ENCODE data around the gene SUSD2.
"Not testable (repeated sequence)": the region's sequence is repeated elsewhere in the genome, so short reads cannot be mapped to it uniquely, and the experiment has no call there.

SUSD2 gene

DNA sequence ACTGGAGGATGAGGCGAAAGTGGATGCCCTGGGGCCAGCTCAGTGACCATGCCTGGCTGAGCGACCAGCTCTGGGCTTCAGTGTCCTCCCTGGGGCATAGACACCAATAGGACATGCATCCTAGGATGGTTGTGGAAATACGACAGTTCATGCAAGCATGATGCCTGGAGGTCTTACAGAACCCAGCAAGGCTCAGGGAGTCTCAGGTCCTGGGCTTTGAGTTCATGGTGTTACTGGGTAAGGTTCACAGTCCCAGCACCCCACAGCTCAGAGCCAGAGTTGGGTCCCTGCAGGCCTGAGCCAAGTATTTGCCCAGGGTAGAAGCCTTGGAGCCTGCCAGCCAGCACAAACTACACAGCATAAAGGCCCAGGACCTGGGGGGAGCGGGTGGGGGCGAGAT is 4.2 kb upstream of the SUSD2 start:
- no peak for DNase-seq (ENCODE audit: low spot score)

- DNase-seq (ENCODE audit: low spot score), result no peak
Observed at GRCh38 chr22:24177456-24177855, 3.8 kb upstream of the SUSD2 start.

- DNase-seq (ENCODE audit: low spot score), result no peak
Observed at GRCh38 chr22:24178021-24178431, 3.3 kb upstream of the SUSD2 start.

GRCh38 chr22:24178502-24179440 is 2.5 kb upstream of the SUSD2 start:
- no peak for DNase-seq (ENCODE audit: low spot score)

- DNase-seq (ENCODE audit: low spot score), result no peak
Observed at GRCh38 chr22:24179478-24180210, 1.6 kb upstream of the SUSD2 start.

GRCh38 chr22:24180316-24181087 is 785 bp upstream of the SUSD2 start:
- DNase-seq (ENCODE audit: low spot score), result no peak

DNA sequence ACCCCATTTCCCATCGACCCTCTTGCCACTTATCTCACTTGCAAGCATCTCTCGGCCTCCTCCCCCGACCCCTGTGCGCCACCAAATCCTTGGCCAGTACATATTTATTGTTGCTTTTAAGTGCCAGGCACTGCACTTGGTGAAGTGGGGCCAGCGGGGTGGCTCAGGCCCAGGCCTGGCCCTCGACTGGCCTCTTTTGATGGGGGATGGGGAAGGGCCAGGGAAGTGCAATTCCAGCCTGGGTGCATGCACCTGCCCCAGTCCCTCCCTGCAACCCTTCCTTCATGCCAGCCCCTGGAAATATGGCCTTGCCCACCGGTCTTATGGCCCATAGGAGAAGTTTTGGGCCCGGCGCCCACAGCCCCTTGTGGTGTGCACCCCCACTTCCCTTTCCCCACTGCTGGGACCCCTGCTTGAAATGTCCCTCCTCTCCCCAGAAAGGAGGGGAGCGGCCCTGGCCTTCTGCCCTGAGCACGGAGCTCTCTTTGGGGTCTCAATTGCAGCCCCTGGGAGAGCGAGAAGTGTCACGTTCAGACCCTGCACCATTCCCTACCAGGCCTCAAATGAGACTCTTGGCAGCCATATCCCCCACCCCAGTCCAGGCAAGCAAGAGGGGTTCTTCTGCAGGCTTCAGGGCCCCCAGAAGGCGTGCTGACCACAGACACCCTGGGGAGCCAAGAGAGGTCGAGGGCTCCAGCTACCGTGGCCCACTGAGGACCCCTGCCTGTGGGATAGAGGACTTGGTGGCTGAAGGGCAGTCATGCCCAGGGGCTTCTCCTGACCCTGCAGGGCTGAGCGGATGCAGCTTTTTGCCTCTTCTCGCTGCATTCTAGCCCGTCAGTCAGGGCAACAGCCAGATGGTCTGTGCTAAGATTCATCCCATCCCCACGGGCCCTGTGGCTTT is 961 bp downstream of the SUSD2 start:
- no peak for DNase-seq (ENCODE audit: low spot score)

GRCh38 chr22:24182900-24183246 is 1.6 kb downstream of the SUSD2 start:
- not testable (repeated sequence) for DNase-seq (ENCODE audit: low spot score)

- no peak for DNase-seq (ENCODE audit: low spot score)
Observed at GRCh38 chr22:24183321-24184031, 2.2 kb downstream of the SUSD2 start.

GRCh38 chr22:24184057-24184798 is 2.9 kb downstream of the SUSD2 start:
- no peak for DNase-seq (ENCODE audit: low spot score)

GRCh38 chr22:24185001-24185500 is 3.8 kb downstream of the SUSD2 start:
- no peak for DNase-seq (ENCODE audit: low spot score)

DNA sequence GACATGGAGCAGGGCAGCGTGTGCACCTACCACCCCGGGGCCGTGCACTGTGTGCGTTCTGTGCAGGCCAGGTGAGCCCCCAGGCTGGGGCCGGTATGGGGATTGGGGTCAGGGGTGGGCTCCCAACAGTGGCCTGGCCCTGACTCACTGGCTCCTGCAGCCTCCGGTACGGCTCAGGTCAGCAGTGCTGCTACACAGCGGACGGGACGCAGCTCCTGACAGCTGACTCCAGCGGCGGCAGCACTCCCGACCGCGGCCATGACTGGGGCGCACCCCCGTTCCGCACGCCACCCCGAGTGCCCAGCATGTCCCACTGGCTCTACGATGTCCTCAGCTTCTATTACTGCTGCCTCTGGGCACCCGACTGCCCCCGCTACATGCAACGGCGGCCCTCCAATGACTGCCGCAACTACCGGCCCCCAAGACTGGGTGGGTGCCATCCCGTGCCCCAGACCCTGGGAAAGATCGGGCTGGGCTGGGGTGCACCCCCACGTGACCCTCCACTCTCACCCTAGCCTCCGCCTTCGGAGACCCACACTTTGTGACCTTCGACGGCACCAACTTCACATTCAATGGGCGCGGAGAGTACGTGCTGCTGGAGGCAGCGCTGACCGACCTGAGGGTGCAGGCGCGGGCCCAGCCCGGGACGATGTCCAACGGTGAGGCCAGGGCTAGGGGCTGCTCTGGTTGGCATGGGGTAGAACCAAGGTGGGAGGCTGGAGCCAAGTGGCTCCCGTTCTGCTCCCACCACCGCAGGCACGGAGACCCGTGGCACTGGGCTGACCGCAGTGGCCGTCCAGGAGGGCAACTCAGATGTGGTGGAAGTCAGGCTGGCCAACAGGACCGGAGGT is 4.4 kb downstream of the SUSD2 start:
- DNase-seq (ENCODE audit: low spot score), result no peak

GRCh38 chr22:24186352-24186740 is 5.1 kb downstream of the SUSD2 start:
- no peak for DNase-seq (ENCODE audit: low spot score)

- no peak for DNase-seq (ENCODE audit: low spot score)
Observed at GRCh38 chr22:24186892-24187670, 5.8 kb downstream of the SUSD2 start.

GRCh38 chr22:24187731-24188644 is 6.7 kb downstream of the SUSD2 start:
- no peak for DNase-seq (ENCODE audit: low spot score)

GRCh38 chr22:24188705-24189248 is 7.5 kb downstream of the SUSD2 start:
- DNase-seq (ENCODE audit: low spot score), result no peak

Measured in HuH-7.5 (cell line).